Uterus (tissue), 2 donors: ENCODE data around the gene ZSWIM3.

ENCODE experiments used
- POLR2A ChIP-seq, 2 donors: fragments of 450-650 bp; IDR thresholded peaks; one replicate each; pipeline ENCODE4 v1.6.1; 2016; ENCODE audit warnings: antibody characterized with exemption in 2 of 2, mild to moderate bottlenecking in 1 of 2, moderate library complexity in 1 of 2
- TF ChIP-seq, protein P1 (sequence below), 4 experiments: fragments of 200-600 bp in 2 of 4; fragments of 450-650 bp in 2 of 4; sonication (generic) in 2 of 4; IDR thresholded peaks; one replicate each; pipeline ENCODE4 v1.5.1; 2016 to 2019; ENCODE audit warnings: antibody characterized with exemption in 4 of 4, mild to moderate bottlenecking in 2 of 4, moderate library complexity in 1 of 4

DNA sequence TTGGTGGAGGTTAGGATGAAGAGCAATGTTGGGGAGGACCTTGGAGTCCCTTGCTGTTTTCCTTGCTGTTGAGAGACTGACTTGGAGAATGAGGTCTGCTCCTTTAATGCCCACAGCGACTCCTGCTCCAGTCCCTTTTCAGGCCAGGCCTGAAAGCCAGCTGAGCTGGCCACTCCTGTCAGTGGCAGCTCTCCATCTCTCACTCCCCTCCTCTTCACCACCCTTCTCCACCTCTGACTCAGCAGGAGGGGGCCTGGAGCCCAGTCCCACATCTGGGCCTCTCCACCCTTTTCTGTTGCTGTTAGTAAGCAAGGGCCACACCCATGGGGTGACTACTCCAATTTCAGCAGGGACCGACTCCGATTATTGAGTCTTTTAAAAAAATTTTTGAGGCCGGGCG, 21.6 kb upstream of the ZSWIM3 start:
- TF ChIP-seq POLR2A (IDR thresholded peaks at IDR 0.05): no peak
- TF ChIP-seq, protein P1, sequence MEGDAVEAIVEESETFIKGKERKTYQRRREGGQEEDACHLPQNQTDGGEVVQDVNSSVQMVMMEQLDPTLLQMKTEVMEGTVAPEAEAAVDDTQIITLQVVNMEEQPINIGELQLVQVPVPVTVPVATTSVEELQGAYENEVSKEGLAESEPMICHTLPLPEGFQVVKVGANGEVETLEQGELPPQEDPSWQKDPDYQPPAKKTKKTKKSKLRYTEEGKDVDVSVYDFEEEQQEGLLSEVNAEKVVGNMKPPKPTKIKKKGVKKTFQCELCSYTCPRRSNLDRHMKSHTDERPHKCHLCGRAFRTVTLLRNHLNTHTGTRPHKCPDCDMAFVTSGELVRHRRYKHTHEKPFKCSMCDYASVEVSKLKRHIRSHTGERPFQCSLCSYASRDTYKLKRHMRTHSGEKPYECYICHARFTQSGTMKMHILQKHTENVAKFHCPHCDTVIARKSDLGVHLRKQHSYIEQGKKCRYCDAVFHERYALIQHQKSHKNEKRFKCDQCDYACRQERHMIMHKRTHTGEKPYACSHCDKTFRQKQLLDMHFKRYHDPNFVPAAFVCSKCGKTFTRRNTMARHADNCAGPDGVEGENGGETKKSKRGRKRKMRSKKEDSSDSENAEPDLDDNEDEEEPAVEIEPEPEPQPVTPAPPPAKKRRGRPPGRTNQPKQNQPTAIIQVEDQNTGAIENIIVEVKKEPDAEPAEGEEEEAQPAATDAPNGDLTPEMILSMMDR (IDR thresholded peaks at IDR 0.05): no peak
